Mesendoderm (in vitro differentiated cells): ENCODE data around the gene PKD2.

Experiments used
- DNase-seq: peaks from one replicate; pipeline ENCODE4 v3.0.0; 2013
- H2AK5ac ChIP-seq: 2 replicates; pipeline ENCODE4 v1.6.1; 2013; ENCODE audit warnings: low read length, inconsistent platforms
- H2BK120ac ChIP-seq: 2 replicates; pipeline ENCODE4 v1.6.1; 2013; ENCODE audit warnings: low read depth, mild to moderate bottlenecking, low read length, moderate library complexity, mixed read lengths
- H2BK15ac ChIP-seq: replicated peaks from 2 replicates; pipeline ENCODE4 v1.6.1; 2013; ENCODE audit warnings: low read depth, mild to moderate bottlenecking, moderate library complexity
- H2BK5ac ChIP-seq: 2 replicates; pipeline ENCODE4 v1.6.1; 2013; ENCODE audit warnings: low read length, inconsistent platforms
- H3K18ac ChIP-seq: 2 replicates; pipeline ENCODE4 v1.6.1; 2013; ENCODE audit warnings: mild to moderate bottlenecking, low read length, mixed read lengths
- H3K23ac ChIP-seq: one replicate; pipeline ENCODE4 v1.6.1; 2013; ENCODE audit warnings: low read length
- H3K27ac ChIP-seq: 2 replicates; pipeline ENCODE4 v1.5.1; 2013; ENCODE audit warnings: low read depth, mild to moderate bottlenecking, inconsistent platforms, low read length, moderate library complexity
- H3K27me3 ChIP-seq: 2 replicates; pipeline ENCODE4 v1.6.1; 2013; ENCODE audit warnings: low read length, control low read depth, mild to moderate bottlenecking, inconsistent platforms; ENCODE audit not compliant: insufficient read depth, poor library complexity
- H3K36me3 ChIP-seq: 2 replicates; pipeline ENCODE4 v1.6.1; 2013; ENCODE audit warnings: low read length, inconsistent platforms; ENCODE audit not compliant: control insufficient read depth, insufficient read depth
- H3K4ac ChIP-seq: one replicate; pipeline ENCODE4 v1.6.1; 2013; ENCODE audit warnings: low read depth, mild to moderate bottlenecking, low read length, moderate library complexity
- H3K4me1 ChIP-seq: 2 replicates; pipeline ENCODE4 v1.6.1; 2013; ENCODE audit warnings: low read depth, low read length, inconsistent platforms; ENCODE audit not compliant: control insufficient read depth
- H3K4me2 ChIP-seq: 2 replicates; pipeline ENCODE4 v1.6.1; 2013; ENCODE audit warnings: low read length
- H3K4me3 ChIP-seq: 2 replicates; pipeline ENCODE4 v1.5.1; 2013; ENCODE audit warnings: mild to moderate bottlenecking, low read length
- H3K56ac ChIP-seq: one replicate; pipeline ENCODE4 v1.6.1; 2013; ENCODE audit warnings: low read length
- H3K79me1 ChIP-seq: 2 replicates; pipeline ENCODE4 v1.6.1; 2013; ENCODE audit warnings: low read length, inconsistent platforms
- H3K79me2 ChIP-seq: 2 replicates; pipeline ENCODE4 v1.6.1; 2013; ENCODE audit warnings: mild to moderate bottlenecking, low read length; ENCODE audit not compliant: control insufficient read depth, insufficient read depth
- H3K9ac ChIP-seq: 2 replicates; pipeline ENCODE4 v1.6.1; 2013; ENCODE audit warnings: low read length, inconsistent platforms
- H4K5ac ChIP-seq: one replicate; pipeline ENCODE4 v1.6.1; 2013; ENCODE audit warnings: low read length
- H4K8ac ChIP-seq: one replicate; pipeline ENCODE4 v1.6.1; 2013; ENCODE audit warnings: low read depth, mild to moderate bottlenecking, control low read depth, low read length, moderate library complexity
- WGBS: extraction: QIAGEN DNeasy Blood & Tissue Kit; methylation state at CpG from one replicate; pipeline ENCODE4 v1.1.7; 2013; ENCODE audit warnings: low lambda C conversion rate, missing lambda C conversion rate; ENCODE audit not compliant: insufficient coverage; ENCODE audit errors: extremely low coverage; 5-methylcytosine and 5-hydroxymethylcytosine counted together

PKD2 gene

DNA sequence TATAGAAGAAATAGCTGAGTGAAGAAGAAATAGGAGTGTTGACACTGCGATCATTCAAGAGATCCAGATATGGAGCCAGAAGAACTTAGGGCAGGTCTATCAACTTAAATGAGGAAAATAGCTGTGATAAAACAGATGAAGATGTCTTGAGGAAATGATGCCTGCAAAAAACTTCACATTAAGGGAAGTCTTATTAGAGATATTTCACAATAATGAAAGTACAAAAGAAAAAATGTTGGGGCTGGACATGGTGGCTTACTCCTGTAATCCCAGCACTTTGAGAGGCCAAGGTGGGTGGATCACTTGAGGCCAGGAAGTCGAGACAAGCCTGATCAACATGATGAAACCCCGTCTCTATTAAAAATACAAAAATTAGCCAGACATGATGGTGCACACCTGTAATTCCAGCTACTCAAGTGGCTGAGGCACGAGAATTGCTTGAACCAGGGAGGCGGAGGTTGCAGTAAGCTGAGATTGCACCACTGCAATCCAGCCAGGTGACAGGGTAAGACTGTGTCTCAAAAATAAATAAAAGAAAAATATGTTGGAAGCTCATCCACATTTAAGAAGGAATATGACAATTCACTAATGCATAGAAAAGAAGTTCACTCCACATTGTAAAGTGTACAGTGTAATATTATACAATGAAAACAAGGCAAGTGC lies 56.3 kb downstream of the PKD2 start:
- no CpG with 5 or more reads among the region's 5 CpGs for WGBS
- no peak overlapping the region for H4K5ac ChIP-seq
- no peaks in the 10 kb centered on the region for H3K4me1 ChIP-seq
- H3K4me3 ChIP-seq = no peak overlapping the region
- H3K79me1 ChIP-seq = no peaks in the 10 kb centered on the region
- H4K8ac ChIP-seq = no peak overlapping the region
- H3K27ac ChIP-seq = no peak overlapping the region
- no peak overlapping the region for H3K23ac ChIP-seq
- DNase-seq = no peak
- H3K18ac ChIP-seq = no peak overlapping the region
- peaks cover 10% of the 10 kb centered on the region for H3K36me3 ChIP-seq
- H2AK5ac ChIP-seq = no peak overlapping the region
- H3K79me2 ChIP-seq = no peaks in the 10 kb centered on the region
- no peak overlapping the region for H3K9ac ChIP-seq
- H3K56ac ChIP-seq = no peak overlapping the region
- no peak overlapping the region for H3K4ac ChIP-seq
- H3K27me3 ChIP-seq = no peaks in the 10 kb centered on the region
- H2BK5ac ChIP-seq = no peak overlapping the region
- no peak overlapping the region for H2BK15ac ChIP-seq
- H3K4me2 ChIP-seq = no peak overlapping the region
- H2BK120ac ChIP-seq = no peak overlapping the region

DNA sequence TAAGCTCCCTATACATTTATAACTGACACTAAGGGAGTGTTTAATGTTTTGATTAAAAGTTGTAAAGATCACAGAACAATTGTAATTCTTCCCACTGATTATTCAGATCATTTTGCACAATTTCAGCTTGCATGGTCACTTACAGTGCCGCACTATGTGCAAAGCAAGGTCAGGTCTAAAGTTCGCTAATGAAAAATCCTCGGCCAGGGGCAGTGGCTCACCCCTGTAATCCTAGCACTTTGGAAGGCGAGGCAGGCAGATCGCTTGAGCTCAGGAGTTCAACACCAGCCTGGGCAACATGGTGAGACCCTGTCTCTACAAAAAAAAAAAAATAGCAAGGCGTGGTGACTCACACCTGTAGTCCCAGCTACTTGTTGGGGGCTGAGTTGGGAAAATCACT lies 57.0 kb downstream of the PKD2 start:
- Histone ChIP-seq H3K79me2 (no peaks in the 10 kb centered on the region), H2BK5ac (no peak overlapping the region), H3K79me1 (no peaks in the 10 kb centered on the region), H2BK15ac (no peak overlapping the region), H3K4me3 (no peak overlapping the region), H4K8ac (no peak overlapping the region), H3K4me1 (no peaks in the 10 kb centered on the region), H2AK5ac (no peak overlapping the region), H3K36me3 (peaks cover 8% of the 10 kb centered on the region), H3K27ac (no peak overlapping the region), H3K56ac (no peak overlapping the region), H3K4ac (no peak overlapping the region), H3K4me2 (no peak overlapping the region), H3K18ac (no peak overlapping the region), H2BK120ac (no peak overlapping the region), H3K27me3 (no peaks in the 10 kb centered on the region), H4K5ac (no peak overlapping the region), H3K9ac (no peak overlapping the region), H3K23ac (no peak overlapping the region)
- no CpG with 5 or more reads among the region's 6 CpGs for WGBS
- no peak for DNase-seq

DNA sequence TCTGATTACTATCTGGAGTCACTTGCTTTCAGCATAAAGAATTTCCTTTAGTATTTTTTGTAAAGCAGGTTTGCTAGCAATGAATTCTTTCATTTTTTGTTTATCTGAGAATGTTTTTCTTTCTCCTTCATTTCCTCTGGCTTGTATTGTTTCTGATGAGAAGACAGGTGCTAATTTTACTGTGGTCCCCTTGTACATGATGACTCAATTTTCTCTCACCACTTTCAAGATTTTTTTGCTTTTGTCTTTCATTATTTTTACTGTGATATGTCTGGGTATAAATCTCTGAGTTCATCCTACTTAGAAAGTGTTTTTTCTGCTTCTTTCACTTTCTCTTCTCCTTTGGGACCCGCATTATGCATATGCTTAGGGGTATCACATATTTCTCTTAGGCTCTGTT lies 62.6 kb downstream of the PKD2 start:
- Histone ChIP-seq H3K36me3 (peaks cover 10% of the 10 kb centered on the region), H2BK120ac (no peak overlapping the region), H3K4me3 (no peak overlapping the region), H3K4me2 (no peak overlapping the region), H4K5ac (no peak overlapping the region), H3K4me1 (no peaks in the 10 kb centered on the region), H3K9ac (no peak overlapping the region), H2BK15ac (no peak overlapping the region), H3K18ac (no peak overlapping the region), H3K79me2 (no peaks in the 10 kb centered on the region), H3K27me3 (no peaks in the 10 kb centered on the region), H3K56ac (no peak overlapping the region), H3K79me1 (no peaks in the 10 kb centered on the region), H3K27ac (no peak overlapping the region), H2AK5ac (no peak overlapping the region), H4K8ac (no peak overlapping the region), H3K4ac (no peak overlapping the region), H3K23ac (no peak overlapping the region), H2BK5ac (no peak overlapping the region)
- no CpG with 5 or more reads among the region's 1 CpG for WGBS
- DNase-seq = no peak

DNA sequence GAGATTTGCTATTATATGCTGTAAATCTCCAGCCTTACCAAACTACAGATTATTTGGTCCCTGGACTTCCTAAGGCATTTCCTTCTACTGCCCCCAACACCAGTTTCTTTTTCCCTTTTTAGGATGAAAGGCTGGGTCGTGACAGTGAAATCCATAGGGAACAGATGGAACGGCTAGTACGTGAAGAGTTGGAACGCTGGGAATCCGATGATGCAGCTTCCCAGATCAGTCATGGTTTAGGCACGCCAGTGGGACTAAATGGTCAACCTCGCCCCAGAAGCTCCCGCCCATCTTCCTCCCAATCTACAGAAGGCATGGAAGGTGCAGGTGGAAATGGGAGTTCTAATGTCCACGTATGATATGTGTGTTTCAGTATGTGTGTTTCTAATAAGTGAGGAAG lies 67.9 kb downstream of the PKD2 start:
- Histone ChIP-seq H3K4me3 (no peak overlapping the region), H3K27ac (no peak overlapping the region), H3K56ac (no peak overlapping the region), H2AK5ac (no peak overlapping the region), H3K79me2 (no peaks in the 10 kb centered on the region), H3K36me3 (peaks cover 7% of the 10 kb centered on the region), H4K8ac (no peak overlapping the region), H4K5ac (no peak overlapping the region), H2BK5ac (no peak overlapping the region), H3K4me2 (no peak overlapping the region), H2BK15ac (no peak overlapping the region), H3K79me1 (no peaks in the 10 kb centered on the region), H3K4ac (no peak overlapping the region), H3K4me1 (no peaks in the 10 kb centered on the region), H3K23ac (no peak overlapping the region), H3K27me3 (no peaks in the 10 kb centered on the region), H2BK120ac (no peak overlapping the region), H3K9ac (no peak overlapping the region), H3K18ac (no peak overlapping the region)
- no CpG with 5 or more reads among the region's 9 CpGs for WGBS
- no peak for DNase-seq

DNA sequence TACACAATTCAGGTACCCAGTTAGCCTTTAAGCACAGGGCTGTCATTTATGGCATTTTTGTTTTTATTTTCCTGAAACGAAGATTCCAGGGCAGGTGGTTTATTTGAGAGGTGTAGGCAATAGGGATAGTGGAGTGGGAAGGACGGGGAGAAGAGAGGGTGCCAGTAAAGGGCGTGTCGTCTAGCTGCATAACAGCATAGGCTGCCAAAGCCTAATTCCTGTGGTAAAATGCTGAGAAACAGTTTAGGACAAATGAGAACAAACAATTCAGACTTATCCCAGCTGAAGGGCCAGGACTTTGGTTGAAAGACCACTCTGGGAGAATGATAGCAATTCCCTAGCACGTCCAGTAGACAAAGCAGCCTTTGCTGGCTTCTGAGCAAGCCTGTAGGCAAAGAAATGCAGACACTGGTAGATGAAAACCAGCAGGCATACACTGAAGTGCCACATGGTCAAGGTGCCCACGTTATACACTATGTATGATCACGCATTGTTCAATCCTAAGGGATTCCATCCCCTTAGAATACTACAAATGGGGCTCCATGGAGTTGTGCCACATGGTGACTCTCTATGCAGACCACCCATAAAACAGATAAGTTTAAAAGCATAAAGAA lies 70.6 kb downstream of the PKD2 start:
- DNase-seq = no peak
- whole genome bisulfite sequencing = no CpG with 5 or more reads among the region's 7 CpGs
- Histone ChIP-seq H3K4ac (no peak overlapping the region), H3K27ac (no peak overlapping the region), H4K8ac (no peak overlapping the region), H3K27me3 (no peaks in the 10 kb centered on the region), H2AK5ac (no peak overlapping the region), H3K18ac (no peak overlapping the region), H3K56ac (no peak overlapping the region), H2BK15ac (no peak overlapping the region), H3K9ac (no peak overlapping the region), H2BK120ac (no peak overlapping the region), H4K5ac (no peak overlapping the region), H2BK5ac (no peak overlapping the region), H3K79me2 (no peaks in the 10 kb centered on the region), H3K4me2 (no peak overlapping the region), H3K36me3 (peaks cover 6% of the 10 kb centered on the region), H3K23ac (no peak overlapping the region), H3K4me3 (no peak overlapping the region), H3K79me1 (no peaks in the 10 kb centered on the region), H3K4me1 (no peaks in the 10 kb centered on the region)

DNA sequence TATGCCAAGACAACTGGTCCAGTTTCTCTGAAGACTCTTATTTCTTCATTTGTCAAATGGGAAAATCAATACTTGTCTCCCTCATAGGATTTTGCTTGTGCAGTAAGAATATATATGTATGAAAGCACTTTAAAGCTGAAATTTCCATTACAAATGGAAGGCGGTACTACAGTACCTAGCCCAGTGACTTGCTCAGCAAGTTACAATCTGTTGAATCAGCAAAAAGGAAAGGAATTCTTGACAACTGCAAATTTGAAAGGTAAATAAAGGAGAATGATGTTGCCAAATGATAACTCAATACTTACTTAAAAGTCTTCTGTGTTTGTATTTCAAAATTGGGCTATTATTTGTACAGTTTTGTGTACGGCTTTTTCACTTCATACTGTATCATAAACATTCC lies 71.1 kb downstream of the PKD2 start:
- no peak overlapping the region for H2AK5ac ChIP-seq
- H3K36me3 ChIP-seq = peaks cover 6% of the 10 kb centered on the region
- peak; percentile 27 for DNase-seq
- no peak overlapping the region for H2BK120ac ChIP-seq
- H2BK15ac ChIP-seq = no peak overlapping the region
- no peaks in the 10 kb centered on the region for H3K4me1 ChIP-seq
- no peaks in the 10 kb centered on the region for H3K27me3 ChIP-seq
- no peak overlapping the region for H3K9ac ChIP-seq
- no peak overlapping the region for H4K8ac ChIP-seq
- no peak overlapping the region for H3K4me3 ChIP-seq
- H3K23ac ChIP-seq = no peak overlapping the region
- H3K79me1 ChIP-seq = no peaks in the 10 kb centered on the region
- H4K5ac ChIP-seq = no peak overlapping the region
- no peak overlapping the region for H3K18ac ChIP-seq
- no peak overlapping the region for H3K56ac ChIP-seq
- H3K79me2 ChIP-seq = no peaks in the 10 kb centered on the region
- no peak overlapping the region for H3K4ac ChIP-seq
- no CpG with 5 or more reads among the region's 2 CpGs for WGBS
- no peak overlapping the region for H3K27ac ChIP-seq
- no peak overlapping the region for H2BK5ac ChIP-seq
- no peak overlapping the region for H3K4me2 ChIP-seq
